ENCODE measurements around the gene FBXO47.
"Not testable (repeated sequence)": the region's sequence is repeated elsewhere in the genome, so short reads cannot be mapped to it uniquely, and the experiment has no call there.

FBXO47 gene

DNA sequence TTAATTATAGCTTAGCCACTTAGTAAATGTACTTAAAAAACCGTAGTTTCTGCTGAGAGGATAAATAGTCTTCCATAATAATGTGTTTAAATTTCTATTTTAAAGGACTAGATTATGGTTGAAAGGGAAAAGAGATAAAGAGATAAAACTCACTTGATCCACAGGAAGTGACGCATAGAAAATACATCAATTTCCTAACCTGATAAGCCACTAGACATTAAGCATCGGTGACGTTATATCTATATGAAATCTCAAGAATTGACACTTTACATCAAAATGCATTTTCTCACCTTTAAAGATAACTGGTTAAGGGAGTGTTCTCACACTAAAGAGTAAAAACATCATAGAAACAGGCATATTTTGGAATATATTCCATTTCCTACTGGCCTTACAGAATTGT is 5.8 kb downstream of the FBXO47 start:
- no peak overlapping the region for H3K9ac ChIP-seq (ENCODE audit: insufficient read length)
- no peak overlapping the region for H3K27ac ChIP-seq
- no peaks in the 10 kb centered on the region for H3K36me3 ChIP-seq (ENCODE audit: insufficient read depth, low read length)
- no peaks in the 10 kb centered on the region for H3K9me3 ChIP-seq (ENCODE audit: low read depth, low read length)
- TF ChIP-seq FOXP2 (optimal IDR thresholded peaks at IDR 0.05; ENCODE audit: control extremely low read depth, extremely low read length, insufficient read depth) = no peak
- TF ChIP-seq POLR2AphosphoS5 (IDR thresholded peaks at IDR 0.05; ENCODE audit: borderline replicate concordance, low read depth, low read length) = no peak
- no peak for DNase-seq (ENCODE audit: low read depth, low spot score)
- H3K4me3 ChIP-seq = no peak overlapping the region

DNA sequence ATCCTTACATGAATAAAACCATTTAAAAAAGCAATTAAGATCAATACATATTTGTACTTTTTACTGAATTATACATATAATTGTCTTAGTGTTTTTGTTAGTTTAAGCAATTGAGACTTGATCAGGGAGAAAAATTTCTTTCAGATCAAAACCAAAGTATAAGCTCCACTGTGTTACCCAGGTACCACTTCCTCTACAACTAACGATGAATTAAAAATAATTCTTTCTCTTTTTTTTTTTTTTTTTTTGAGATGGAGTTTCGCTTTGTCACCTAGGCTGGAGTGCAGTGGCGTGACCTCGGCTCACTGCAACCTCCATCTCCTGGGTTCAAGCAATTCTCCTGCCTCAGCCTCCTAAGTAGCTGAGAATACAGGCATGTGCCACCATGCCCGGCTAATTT is 6.8 kb downstream of the FBXO47 start:
- no peak for DNase-seq (ENCODE audit: low read depth, low spot score)
- Histone ChIP-seq H3K9me3 (ENCODE audit: low read depth, low read length) (no peaks in the 10 kb centered on the region), H3K27ac (no peak overlapping the region), H3K4me3 (no peak overlapping the region), H3K36me3 (ENCODE audit: insufficient read depth, low read length) (no peaks in the 10 kb centered on the region), H3K9ac (ENCODE audit: insufficient read length) (no peak overlapping the region)
- TF ChIP-seq EZH2 (IDR thresholded peaks at IDR 0.05) = no peak
- TF ChIP-seq FOXP2 (optimal IDR thresholded peaks at IDR 0.05; ENCODE audit: control extremely low read depth, extremely low read length, insufficient read depth) = no peak
- no peak for TF ChIP-seq POLR2AphosphoS5 (IDR thresholded peaks at IDR 0.05; ENCODE audit: borderline replicate concordance, low read depth, low read length)

DNA sequence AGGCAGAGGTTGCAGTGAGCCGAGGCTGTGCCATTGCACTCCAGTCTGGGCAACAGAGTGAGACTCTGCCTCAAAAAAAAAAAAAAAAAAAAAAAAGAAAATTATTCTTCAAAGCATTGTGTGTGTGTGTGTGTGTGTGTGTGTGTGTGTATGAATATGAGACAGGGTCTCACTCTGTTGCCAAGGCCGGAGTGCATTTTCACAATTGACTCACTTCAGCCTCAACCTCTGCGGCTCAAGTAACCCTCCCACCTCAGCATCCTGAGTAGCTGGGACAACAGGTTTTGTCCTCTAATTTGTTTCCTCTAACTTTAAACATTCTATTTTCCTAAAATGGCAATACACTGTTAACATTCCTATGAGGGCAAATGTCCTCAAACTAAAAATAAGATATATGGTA is 7.7 kb downstream of the FBXO47 start:
- no peak for DNase-seq (ENCODE audit: low read depth, low spot score)
- TF ChIP-seq FOXP2 (optimal IDR thresholded peaks at IDR 0.05; ENCODE audit: control extremely low read depth, extremely low read length, insufficient read depth) = no peak
- TF ChIP-seq POLR2AphosphoS5 (IDR thresholded peaks at IDR 0.05; ENCODE audit: borderline replicate concordance, low read depth, low read length) = no peak
- no peak for TF ChIP-seq EZH2 (IDR thresholded peaks at IDR 0.05)
- Histone ChIP-seq H3K36me3 (ENCODE audit: insufficient read depth, low read length) (no peaks in the 10 kb centered on the region), H3K27ac (no peak overlapping the region), H3K4me3 (no peak overlapping the region), H3K9me3 (ENCODE audit: low read depth, low read length) (no peaks in the 10 kb centered on the region), H3K9ac (ENCODE audit: insufficient read length) (no peak overlapping the region)

DNA sequence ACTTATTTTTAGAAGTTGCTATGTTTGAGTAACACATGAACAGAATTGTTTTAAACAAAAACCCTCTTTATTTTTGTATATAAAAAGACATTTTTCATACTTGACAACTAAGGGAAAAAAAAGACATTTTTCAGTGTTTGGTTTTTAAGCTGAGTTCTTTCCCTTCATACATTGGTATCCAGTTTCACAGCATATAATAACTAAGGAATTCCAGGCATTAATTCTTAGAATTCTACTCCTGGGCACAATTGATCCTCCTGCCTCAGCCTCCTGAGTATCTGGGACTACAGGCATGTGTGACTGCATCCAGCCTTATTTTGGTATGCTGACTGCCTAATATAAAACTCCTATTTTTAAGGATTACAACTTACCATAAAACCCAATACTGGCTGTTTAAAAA is 8.4 kb downstream of the FBXO47 start:
- TF ChIP-seq POLR2AphosphoS5 (IDR thresholded peaks at IDR 0.05; ENCODE audit: borderline replicate concordance, low read depth, low read length) (no peak), FOXP2 (optimal IDR thresholded peaks at IDR 0.05; ENCODE audit: control extremely low read depth, extremely low read length, insufficient read depth) (no peak), EZH2 (IDR thresholded peaks at IDR 0.05) (no peak)
- Histone ChIP-seq H3K4me3 (no peak overlapping the region), H3K27ac (peak overlapping the region; percentile 44; the same call in 1 of the 2 replicates), H3K9ac (ENCODE audit: insufficient read length) (no peak overlapping the region), H3K36me3 (ENCODE audit: insufficient read depth, low read length) (no peaks in the 10 kb centered on the region), H3K9me3 (ENCODE audit: low read depth, low read length) (no peaks in the 10 kb centered on the region)
- DNase-seq (ENCODE audit: low read depth, low spot score) = no peak

DNA sequence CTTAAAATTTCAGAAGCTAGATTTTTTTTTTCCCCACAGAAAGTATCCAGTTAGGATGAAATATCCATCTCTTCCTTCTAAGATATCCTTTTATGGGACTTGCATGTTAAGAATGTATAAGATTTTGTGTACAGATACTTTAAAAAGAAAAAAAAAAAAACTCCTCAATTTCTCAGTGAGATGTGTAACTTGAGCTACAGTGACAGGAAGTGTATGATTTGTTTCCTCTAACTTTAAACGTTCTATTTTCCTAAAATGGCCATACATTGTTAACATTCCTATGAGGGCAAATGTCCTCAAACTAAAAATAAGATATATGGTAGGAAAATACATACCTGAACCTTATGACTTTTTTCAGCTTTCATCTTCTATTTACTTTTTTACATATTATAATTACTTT is 8.9 kb downstream of the FBXO47 start:
- Histone ChIP-seq H3K4me3 (no peak overlapping the region), H3K36me3 (ENCODE audit: insufficient read depth, low read length) (no peaks in the 10 kb centered on the region), H3K27ac (peak overlapping the region; percentile 44; the same call in 1 of the 2 replicates), H3K9me3 (ENCODE audit: low read depth, low read length) (no peaks in the 10 kb centered on the region), H3K9ac (ENCODE audit: insufficient read length) (no peak overlapping the region)
- no peak for DNase-seq (ENCODE audit: low read depth, low spot score)
- TF ChIP-seq EZH2 (IDR thresholded peaks at IDR 0.05) (no peak), POLR2AphosphoS5 (IDR thresholded peaks at IDR 0.05; ENCODE audit: borderline replicate concordance, low read depth, low read length) (no peak), FOXP2 (optimal IDR thresholded peaks at IDR 0.05; ENCODE audit: control extremely low read depth, extremely low read length, insufficient read depth) (no peak)

DNA sequence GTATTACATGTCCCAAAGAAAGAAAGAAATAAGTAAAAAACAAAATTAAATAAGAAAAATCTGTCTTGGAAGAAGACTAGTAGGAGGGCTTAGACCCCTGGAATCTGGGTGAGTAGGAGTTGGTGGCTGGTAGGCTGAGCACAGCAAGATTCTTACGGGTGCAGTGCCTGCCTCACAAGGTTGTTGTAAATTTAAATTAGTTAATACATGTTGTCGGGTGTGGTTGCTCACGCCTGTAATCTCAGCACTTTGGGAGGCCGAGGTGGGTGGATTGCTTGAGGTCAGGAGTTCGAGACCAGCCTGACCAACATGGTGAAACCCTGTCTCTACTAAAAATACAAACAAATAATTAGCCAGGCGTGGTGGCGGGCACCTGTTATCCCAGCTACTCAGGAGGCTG is 13.4 kb downstream of the FBXO47 start:
- not testable (repeated sequence) for H3K27ac ChIP-seq; DNase-seq (ENCODE audit: low read depth, low spot score); H3K9ac ChIP-seq (ENCODE audit: insufficient read length); H3K36me3 ChIP-seq (ENCODE audit: insufficient read depth, low read length); H3K9me3 ChIP-seq (ENCODE audit: low read depth, low read length); H3K4me3 ChIP-seq

DNA sequence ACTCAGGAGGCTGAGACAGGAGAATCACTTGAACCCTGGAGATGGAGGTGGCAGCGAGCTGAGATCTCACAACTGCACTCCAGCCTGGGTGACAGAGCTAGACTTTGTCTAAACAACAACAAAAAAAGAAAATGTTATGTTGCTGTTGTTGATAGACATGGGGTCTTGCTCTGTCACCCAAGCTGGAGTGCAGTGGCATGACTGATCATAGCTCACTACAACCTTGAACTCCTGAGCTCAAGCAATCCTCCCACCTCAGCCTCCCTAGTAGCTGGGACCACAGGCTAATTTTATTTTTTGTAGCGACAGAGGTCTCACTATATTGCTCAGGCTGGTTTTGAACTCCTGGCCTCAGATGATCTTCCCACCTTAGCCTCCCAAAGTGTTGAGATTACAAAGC is 20.0 kb downstream of the FBXO47 start:
- H3K9ac ChIP-seq (ENCODE audit: insufficient read length) = no peak overlapping the region
- H3K36me3 ChIP-seq (ENCODE audit: insufficient read depth, low read length) = no peaks in the 10 kb centered on the region
- TF ChIP-seq FOXP2 (optimal IDR thresholded peaks at IDR 0.05; ENCODE audit: control extremely low read depth, extremely low read length, insufficient read depth) (no peak), POLR2AphosphoS5 (IDR thresholded peaks at IDR 0.05; ENCODE audit: borderline replicate concordance, low read depth, low read length) (no peak), EZH2 (IDR thresholded peaks at IDR 0.05) (no peak)
- no peak for DNase-seq (ENCODE audit: low read depth, low spot score)
- no peaks in the 10 kb centered on the region for H3K9me3 ChIP-seq (ENCODE audit: low read depth, low read length)
- H3K4me3 ChIP-seq = no peak overlapping the region
- no peak overlapping the region for H3K27ac ChIP-seq

DNA sequence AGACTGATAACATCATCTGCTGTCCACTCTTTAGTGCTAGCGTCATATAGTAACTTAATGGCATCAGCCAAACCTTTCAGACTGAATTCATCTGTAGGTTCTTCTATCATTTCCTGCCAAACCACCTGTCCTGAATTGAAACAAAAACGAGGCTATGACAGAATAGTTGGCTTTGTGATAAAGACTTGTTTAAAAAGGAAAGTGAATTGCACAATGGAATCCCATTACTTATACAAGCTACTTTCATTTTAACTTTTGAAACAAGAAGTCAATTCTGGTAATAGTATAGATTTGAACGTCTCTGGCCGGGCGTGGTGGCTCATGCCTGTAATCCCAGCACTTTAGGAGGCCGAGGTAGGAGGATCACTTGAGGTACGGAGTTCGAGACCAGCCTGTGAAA is 23.6 kb downstream of the FBXO47 start:
- no peak overlapping the region for H3K9ac ChIP-seq (ENCODE audit: insufficient read length)
- no peak for DNase-seq (ENCODE audit: low read depth, low spot score)
- H3K9me3 ChIP-seq (ENCODE audit: low read depth, low read length) = no peaks in the 10 kb centered on the region
- no peak for TF ChIP-seq EZH2 (IDR thresholded peaks at IDR 0.05)
- no peaks in the 10 kb centered on the region for H3K36me3 ChIP-seq (ENCODE audit: insufficient read depth, low read length)
- no peak overlapping the region for H3K4me3 ChIP-seq
- no peak overlapping the region for H3K27ac ChIP-seq

DNA sequence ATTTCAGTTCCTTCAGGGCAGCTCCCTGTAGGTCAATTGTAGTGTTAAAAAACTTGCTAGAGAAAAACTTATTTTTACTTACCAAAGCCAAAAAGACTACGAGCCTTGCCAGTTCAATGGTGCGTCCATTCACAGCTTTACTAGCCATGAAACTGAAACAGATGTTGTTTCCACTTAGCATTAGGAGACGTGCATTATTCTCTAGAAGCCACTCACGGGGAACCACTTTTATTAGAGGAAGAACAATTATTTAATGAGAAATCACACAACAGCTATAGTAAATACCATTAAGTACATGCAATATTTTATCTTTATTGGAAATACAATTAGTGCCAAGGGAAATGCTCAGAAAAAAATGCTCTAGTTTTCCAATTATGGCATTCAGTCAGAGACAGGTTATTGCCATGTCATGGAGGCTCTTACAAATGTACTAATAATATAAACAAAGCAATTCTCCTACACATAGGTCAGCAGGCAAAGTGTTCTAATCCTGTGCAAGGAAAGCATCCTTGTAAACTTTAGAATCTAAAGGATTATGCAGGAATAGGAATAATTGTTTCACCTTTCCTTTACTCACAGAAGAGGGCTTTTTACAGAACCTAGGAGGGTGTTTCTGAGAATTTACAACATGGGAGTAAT is 24.4 kb downstream of the FBXO47 start:
- H3K9me3 ChIP-seq (ENCODE audit: low read depth, low read length) = no peaks in the 10 kb centered on the region

More for the DNA sequence above, 24.4 kb downstream of the FBXO47 start:
- H3K9ac ChIP-seq (ENCODE audit: insufficient read length) = no peak overlapping the region
- TF ChIP-seq FOXP2 (optimal IDR thresholded peaks at IDR 0.05; ENCODE audit: control extremely low read depth, extremely low read length, insufficient read depth) (no peak), EZH2 (IDR thresholded peaks at IDR 0.05) (no peak), POLR2AphosphoS5 (IDR thresholded peaks at IDR 0.05; ENCODE audit: borderline replicate concordance, low read depth, low read length) (no peak)
- no peak for DNase-seq (ENCODE audit: low read depth, low spot score)
- no peak overlapping the region; the same call in 1 of the 2 replicates for H3K27ac ChIP-seq
- H3K36me3 ChIP-seq (ENCODE audit: insufficient read depth, low read length) = no peaks in the 10 kb centered on the region
- H3K4me3 ChIP-seq = peak overlapping the region; percentile 28
